HG02588 (cell line): Measurements from ENCODE around the gene PKP3.
"Not testable (repeated sequence)": the region's sequence is repeated elsewhere in the genome, so short reads cannot be mapped to it uniquely, and the experiment has no call there.

Source experiments
- ATAC-seq: cut with Tn5 transposase; IDR thresholded peaks from one replicate; pipeline ENCODE4 v1.9.1; 2021; ENCODE audit warnings: mild to moderate bottlenecking, moderate library complexity; ENCODE audit not compliant: unreplicated experiment

Gene PKP3

DNA sequence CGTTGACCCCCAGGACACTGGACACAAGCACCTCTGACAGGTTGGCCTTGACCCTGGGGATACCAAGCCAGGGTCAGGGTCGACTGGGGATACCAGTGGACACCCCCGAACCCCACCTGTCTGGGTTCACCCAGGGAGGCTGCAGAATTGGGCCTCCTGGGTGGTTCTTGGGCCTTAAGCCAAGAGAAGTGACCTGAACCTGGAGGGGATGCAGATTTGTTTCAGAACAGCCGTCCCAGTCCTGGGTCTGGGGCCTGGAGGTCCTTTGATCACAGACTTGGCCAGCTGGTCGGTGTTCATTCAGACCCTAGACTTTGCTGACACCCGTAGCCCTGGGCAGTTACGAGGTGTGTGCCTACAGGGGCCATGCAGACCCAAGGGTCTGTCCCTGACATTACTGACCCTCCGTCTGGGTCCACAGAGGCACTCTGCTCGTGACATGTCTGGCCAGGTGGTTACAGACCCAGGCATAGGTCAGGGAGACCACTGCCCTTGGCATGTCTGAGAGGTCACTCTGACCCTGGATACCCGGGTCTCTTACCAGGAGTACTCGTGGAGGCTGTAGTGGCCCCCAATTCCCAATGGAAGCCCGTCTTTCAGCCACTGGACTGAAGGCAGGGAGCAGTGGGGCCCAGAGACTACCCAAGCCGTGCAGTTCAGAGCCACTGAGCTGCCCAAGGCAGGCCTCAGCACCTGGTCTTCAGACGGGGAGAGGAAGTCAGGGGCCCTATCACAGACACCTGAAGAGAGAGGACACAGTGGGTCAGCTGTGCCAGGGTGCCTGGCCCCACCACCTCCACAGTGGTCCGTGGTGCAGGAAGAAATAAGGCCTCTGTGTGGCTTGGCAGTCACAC lies 14.4 kb downstream of the PKP3 start:
- ATAC-seq, result no peak

DNA sequence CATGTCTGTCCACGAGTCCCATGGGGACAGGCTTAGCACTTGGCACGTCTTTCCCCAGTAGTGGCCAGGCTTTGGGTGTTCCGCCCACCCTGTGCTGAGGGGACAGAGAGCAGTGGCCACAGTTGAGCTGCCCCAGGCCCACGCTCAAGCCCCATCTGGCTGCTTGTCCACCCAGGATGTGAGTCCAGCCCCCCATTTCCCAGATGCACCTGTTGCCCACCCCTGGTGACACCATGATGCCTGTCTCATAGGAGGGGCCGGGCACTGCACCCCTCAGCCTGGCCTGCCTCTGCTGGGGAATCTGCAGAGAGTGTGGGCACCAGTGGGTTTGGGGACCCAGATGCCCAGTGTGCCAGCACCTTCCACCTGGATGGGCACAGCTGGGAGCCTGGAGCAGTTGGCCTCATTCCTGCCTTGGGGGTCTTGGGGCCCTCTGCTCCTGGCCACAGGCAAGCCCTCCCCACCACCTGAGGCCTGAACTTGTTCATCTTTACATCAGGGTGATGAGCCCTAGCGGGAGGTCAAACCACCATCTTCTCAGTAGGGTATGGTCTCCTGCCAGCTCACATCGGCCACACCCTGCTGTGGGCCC lies 15.1 kb downstream of the PKP3 start:
- no peak for ATAC-seq

DNA sequence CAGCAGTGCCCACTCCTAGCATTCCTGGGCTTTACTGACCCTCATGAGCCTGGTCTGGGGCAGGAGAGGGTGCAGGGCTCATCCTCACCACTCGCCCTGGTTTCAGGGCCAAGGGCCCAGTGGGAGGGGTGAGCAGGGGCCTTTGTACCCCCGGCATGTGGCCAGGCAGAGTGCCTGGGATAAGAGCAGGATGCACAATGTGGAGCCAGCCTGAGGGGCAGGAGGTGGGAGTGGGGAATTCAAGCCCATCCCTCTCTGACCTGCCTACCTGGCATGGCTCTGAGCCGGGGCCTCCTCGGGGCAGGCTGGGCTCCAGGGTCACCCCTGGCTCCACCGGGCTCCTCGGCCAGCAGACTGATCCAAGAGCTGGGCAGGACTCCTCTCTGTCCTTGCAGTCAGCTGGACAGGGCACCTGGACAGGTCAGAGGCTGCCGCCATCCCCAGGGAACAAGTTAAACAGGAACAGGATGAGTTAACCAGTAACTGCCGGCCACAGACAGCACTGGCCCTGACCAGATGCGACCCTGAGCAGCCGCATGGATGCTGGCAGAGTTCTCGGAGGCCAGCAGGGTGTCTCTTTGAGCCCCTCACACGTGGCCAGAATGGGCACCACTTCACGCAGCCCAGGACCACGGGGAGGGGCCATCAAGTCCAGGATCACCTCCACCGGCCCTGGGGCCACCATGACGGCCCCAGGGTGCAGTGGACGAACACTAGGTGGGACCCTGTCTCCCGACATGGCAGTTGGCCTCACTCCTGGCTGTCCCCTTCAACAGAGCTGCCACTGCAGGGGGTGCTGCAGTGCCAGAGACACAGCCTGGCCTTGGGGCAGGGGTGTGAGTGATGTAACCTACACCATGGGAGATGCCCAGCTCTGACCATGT lies 15.8 kb downstream of the PKP3 start:
- no peak for ATAC-seq

DNA sequence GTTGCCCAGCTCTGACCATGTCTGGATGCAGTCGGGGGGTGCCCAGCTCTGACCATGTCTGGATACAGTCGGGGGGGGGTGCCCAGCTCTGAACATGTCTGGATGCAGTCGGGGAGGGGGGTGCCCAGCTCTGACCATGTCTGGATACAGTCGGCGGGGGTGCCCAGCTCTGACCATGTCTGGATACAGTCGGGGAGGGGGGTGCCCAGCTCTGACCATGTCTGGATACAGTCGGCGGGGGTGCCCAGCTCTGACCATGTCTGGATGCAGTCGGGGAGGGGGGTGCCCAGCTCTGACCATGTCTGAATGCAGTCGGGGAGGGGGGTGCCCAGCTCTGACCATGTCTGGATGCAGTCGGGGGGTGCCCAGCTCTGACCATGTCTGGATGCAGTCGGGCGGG lies 16.7 kb downstream of the PKP3 start:
- ATAC-seq, result not testable (repeated sequence)

DNA sequence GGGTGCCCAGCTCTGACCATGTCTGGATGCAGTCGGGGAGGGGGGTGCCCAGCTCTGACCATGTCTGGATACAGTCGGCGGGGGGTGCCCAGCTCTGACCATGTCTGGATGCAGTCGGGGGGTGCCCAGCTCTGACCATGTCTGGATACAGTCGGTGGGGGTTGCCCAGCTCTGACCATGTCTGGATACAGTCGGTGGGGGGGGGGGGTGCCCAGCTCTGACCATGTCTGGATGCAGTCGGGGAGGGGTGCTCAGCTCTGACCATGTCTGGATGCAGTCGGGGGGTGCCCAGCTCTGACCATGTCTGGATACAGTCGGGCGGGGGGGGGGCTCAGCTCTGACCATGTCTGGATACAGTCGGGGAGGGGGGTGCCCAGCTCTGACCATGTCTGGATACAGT lies 17.5 kb downstream of the PKP3 start:
- ATAC-seq, result not testable (repeated sequence)

DNA sequence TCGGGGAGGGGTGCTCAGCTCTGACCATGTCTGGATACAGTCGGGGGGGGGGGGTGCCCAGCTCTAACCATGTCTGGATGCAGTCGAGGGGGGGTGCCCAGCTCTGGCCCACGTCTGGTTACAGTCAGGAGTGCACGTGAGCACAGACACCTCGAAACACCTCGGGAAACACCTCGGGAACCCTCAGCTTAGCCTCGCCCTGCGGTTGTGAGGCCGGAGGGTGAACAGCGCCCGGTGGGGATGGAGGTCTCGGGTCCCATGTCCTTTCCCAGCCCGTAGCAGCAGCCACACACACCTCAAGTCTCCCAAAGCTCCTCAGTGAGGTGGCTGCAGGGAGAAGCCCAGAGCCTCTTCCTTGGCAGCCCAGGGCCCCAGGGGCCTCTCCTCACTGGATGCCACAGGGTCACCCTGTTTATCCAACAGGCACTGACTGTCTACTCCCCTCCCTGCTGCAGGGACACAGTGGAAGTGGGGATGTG lies 18.7 kb downstream of the PKP3 start:
- no peak for ATAC-seq

DNA sequence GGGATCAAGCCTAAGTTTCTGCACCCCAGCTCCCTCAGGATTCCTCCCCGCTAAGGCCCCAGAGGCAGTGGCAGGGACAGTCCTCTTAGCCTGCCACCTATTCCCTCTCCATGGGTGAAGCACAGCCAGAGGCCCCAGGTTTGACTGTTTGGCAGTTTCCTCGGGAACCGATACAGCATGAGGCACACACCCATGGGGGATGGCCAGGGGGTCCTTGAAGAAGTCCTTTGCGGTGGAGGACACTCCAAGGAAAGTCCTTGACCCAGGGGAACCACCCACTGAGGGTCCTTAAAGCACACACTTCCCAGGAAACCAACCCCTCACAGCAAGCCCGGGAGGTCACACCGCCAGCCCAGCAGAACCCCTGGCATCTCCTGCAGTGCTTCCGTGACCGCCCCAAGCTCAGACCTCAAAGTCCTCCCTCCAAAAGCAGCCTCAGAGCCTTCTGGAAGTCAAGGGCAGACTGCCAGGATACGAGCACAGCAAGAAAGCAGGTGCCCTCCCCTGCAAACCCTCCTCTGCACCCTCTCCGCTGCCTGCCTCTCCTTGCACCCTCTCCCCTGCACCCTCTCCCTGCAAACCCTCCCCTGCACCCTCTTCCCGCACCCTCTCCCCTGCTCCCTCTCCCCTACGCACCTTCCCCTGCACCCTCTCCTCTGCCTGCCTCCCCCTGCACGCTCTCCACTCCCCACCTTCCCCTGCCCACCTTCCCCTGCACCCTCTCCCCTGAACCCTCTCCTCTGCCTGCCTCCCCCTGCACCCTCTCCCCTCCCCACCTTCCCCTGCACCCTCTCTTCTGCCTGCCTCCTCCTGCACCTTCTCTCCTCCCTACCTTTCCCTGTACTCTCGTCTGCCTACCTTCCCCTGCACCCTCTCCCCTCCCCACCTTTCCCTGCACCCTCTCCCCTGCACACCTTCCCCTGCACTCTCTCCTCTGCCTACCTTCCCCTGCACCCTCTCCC lies 19.4 kb downstream of the PKP3 start:
- no peak for ATAC-seq

DNA sequence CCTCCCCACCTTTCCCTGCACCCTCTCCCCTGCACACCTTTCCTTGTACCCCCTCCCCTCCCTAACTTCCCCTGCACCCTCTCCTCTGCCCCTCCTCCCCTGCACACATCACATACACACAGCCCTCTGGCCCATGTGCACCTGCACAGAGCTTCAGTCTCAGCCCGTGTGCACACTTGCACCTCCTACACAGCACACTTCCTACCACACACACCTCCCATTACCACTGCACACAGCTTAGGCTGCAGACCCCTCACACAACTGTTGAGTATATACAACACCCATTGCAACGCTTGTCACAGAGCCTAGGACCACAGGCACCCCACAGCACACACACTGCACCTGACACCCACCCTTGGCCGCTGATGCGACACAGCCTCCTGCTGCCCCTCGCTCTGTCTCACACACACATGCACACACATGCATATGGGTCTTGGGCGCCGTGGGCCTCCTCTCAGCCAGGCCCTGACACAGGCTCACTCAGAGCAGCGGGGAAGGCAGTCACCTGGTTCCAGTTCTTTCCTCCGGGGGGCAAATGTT lies 20.4 kb downstream of the PKP3 start:
- no peak for ATAC-seq

DNA sequence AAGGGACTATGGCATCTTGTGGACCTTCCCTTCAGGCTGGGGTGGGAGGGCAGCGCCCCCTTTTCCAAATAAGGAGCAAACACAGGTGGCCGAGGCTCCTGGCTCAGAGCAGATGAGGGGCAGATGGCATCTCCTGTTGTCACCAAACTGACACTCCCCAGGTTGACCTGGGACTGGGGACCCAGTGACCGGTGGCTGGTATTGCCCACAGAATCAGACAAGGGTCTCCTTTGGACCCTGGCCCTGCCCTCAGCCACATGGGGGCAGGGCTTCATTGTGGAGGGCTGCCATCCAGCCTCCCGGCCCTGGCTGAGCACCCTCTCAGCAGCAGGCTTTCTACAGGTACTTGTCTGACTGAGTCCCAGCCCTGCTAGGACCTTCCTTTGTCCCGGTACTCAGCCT lies 21.6 kb downstream of the PKP3 start:
- ATAC-seq, result no peak

DNA sequence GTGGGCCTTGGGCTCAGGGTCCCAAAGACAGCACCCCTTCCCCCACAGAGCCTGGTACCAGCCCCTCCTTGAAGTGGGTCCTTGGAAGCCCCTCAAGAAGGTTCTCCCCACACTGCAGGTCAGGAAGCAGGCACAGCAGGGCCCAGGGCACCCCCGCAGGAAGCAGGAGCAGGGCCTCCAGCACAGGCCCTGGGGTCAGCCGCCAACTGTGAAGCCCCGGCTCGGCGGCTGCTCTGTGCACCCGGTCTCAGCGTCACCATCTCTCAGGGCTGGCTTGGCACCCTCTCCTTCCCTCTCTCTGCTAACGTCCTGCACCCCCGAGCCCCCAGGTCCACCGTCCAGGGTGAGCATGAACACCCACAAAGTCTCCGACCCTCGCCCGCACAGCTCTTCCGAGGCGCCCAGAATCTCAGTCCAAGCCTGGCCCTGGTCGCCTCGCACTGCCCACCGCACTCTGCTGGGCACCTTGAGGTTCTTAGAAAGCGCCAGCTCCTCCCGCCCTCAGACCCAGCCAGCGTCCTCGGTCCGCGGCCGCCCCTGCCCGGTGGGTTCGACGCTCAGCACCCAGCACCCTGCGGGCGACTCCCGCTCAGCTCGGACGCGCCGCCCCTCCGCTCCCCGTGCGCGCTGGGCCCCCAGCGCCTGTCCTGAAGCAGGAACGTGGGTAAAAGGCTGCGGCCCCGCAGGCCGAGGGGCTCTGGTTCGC lies 22.2 kb downstream of the PKP3 start:
- ATAC-seq, result no peak

DNA sequence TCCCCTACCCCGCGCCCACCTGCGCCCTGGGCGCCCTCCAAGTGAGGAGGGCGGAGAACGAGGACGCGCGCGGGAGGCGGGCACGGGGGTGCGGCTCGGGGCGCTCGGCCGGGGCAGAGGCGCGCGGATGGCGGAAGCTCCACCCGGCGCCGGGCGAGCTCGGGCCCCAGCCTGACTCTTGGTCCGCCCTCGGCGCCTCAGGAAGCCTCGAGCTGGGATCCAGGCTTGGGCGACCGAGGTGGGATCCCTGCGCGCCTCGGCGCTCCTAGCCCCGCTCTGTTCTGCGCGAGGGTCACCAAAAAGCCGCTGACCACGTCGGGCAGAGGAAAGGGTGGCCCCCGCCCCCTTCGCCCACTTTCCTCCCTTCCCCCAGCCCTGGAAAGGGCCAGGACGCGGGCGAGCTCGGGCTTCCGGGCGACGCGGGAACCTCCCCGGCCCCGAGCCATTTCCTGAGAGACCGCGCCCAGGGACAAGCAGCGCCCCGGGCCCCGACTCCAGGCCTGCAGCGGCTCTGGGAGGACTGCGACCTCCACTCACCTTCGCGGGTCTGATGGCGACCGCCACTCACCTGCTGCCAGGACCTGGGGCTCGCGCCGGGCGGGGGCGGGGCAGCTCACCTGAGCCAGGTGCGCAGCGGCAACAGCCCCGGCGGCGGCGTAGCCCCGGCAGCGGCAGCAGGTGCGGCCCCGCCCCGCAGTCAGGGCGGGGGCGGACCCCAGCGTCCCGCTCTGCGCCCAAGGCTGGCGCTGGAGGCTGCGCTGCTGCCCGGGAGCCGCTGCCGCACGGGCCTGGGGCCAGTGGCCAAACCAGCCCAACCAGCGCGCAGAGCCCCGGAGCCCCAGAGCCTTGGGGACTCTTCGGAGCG lies 23.0 kb downstream of the PKP3 start:
- ATAC-seq, result no peak

DNA sequence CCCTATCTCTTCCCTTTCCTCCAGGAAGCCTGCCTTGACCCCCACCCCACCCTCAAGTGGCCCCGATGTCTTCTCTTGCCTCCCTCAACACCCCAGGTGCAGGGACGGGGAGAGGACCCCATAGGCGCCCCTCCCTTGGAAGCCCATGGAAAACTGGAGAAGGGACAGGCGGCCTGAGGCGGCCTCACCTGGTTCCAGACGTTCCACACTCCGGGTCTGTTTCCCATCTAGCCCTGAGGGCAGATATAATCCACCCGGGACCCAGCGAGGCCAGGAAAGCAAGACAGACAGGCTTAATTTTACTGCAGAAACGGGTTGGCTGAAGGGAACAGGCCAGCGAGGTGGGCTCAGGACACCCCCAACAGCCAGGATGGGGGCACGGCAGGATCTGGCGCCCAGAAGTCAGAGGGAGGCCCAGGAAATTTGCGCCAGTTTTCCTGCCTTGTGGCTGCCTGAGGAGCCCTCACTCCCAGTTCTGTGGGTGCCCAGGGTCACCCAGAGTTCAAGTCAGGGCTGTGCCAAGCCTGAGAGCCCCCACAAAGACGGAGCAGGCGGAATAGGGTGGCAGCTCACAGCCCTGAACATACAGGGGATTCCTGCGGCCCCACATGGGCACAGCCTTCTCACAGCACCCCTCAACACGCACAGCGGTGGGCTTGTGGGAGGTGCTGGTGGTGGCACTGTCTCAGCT lies 23.8 kb downstream of the PKP3 start:
- ATAC-seq, result no peak

DNA sequence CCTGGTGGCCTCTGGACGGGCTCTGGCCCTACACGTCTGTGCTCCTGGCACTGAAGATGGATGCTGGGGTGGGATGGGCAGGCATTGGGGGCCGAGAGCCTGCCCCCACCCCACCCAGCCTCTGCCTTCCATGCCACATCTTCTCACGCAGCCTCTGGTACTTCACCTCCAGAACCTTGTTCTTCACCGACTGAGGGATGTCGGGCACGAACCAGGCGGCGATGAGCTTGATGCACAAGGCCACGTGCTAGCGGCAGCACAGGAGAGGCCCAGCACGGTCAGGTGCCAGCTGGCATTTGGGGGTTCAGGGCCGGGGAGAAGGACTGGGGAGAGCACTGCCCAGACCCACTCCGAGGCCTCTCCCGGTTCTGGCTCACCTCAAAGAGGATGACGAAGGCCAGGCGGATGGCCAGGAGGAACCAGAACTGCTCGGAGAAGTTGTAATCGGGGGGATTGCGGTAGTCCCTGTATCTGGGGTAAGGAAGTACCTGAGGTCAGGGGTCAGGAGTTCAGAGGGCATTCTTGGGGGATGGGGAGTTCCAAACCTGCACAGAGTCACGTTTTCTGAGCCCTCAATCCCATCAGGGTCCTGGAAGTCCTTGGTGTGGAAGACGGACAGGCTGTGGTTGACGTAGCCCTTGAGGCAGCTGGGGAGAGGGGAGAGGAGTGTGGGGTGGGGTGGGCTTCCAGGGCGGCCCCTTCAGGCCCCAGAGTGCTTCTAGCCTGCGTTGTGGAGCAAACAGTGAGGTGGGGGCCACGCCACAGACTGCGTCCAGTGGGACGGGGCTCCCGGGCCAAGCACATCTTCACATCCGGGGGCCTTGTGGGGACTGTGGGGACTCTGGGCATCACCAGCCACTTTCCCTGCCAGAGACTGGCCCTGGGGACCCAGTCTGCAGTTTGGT lies 24.6 kb downstream of the PKP3 start:
- no peak for ATAC-seq

DNA sequence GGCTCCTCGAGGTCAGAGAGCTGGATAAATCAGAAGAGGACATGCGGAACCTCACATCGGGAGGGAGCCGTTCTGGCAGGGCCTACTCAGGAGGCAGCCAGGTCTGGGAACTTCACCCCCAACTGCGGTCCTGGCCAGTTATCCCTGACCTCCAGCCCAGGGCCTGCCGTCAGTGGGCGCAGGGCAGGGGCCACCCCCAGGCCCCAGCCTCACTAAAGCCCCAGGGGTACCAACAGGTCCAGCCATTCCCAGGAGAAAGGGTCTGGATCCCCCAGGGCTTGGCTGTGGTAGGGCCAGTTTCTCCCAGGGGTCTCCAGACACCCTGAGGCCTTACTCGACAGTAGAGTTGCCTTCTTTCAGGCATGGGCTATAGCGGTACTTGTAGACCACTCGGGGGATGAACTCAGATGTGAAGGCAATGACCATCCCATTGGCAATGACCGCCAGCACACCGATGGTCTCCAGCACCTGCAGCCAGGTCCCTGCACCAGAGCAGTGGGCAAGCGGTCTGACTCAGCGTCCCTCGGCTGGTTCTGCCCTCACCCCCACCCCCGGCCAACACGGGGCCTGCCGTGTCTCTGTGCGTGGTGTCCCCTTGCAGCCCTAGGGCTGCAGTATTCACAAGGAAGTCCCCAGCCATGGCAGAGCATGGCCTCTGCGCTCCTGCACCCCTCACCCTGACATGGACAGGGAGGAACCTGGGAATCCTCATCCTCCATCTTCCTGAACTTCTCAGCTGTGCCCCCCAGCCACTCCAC lies 25.4 kb downstream of the PKP3 start:
- no peak for ATAC-seq

DNA sequence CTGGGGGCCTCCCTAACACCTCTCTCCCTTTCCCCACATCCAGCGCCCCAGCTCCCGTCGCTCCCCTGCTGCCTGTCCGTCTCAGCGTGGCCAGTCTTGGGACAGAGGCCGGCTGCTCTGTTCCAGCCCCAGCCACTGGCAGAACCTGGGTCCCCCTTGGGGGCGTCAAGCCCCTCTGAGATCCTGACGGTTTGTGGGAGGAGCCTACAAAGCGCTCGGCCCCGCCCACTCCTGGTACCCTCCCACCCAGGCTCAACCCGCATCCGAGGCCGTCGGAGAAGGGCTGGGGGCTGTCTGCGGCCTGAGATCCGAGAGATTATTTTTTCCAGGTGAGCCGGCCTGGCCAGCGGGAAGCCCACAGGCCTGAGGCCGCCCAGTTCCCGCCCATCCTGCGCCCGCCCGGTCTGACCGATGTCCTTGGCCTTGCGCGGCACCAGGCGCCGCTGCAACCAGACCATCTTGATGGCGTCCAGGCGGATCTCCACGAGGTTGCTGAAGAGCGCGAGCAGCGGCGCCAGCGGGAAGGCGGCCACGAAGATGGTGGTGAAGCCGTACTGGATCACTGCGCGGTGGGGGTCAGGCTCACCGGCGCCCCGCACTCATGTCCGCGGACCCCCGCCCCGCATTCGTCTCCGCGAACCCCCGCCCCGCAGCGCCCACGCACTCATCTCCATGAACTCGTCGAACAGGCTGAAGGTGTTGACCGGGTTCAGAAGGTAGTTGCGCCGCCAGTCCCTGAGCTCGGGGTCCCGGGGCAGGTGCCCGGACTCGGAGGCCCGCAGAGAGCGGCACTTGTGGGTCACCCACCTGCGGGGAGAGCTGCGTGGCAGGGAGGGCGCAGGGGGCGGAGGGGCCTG lies 26.3 kb downstream of the PKP3 start:
- no peak for ATAC-seq
